NCI-H82 (cell line): ENCODE measurements around the gene PKD2.
A peak's percentile ranks its signal among the peaks of the same experiment; 100 is the strongest.

Source experiments
- DNase-seq: peaks from one replicate; lab custom pipeline; 2025; lab: John Stamatoyannopoulos, UW

Gene PKD2

DNA sequence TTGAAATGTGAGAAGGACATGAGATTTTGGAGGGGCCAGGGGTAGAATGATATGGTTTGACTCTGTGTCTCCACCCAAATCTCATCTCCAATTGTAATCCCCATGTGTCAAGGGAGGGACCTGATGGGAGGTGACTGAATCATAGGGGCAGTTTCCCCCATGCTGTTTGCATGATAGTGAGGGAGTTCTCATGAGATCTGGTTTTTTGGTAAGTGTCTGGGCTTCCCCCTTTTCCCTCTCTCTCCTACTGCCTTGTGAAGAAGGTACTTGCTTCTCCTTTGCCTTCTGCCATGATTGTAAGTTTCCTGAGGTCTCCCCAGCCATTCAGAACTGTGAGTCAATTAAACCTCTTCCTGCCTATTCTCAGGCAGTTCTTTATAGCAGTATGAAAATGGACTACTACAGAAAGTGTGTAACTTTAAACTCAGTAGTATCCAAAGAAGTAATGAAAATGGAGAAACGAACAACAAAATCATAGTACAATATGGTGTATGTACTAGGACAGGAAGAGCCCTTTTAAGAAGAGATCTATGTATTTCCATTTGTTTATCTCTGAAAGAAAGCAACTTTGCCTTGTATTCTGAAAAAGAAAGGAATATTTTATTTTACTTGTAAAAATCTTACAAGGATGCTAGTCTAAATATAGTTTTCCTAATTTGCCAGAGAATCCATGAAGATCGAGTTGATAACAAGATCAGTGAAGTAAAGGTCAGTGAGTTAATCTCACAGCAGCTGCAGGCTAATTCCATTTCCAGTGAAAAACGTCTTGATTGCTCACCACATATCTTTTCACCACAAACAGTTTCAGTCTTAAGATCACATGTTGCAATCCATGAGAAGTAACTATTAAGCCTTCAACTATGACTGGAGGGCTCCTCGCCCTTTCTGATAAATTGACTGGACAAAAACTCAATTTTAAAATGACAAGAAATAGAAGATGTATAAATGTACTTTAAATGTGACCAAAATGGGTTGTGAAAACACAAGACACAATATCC lies 20.5 kb downstream of the PKD2 start:
- peak; percentile 12 for DNase-seq

DNA sequence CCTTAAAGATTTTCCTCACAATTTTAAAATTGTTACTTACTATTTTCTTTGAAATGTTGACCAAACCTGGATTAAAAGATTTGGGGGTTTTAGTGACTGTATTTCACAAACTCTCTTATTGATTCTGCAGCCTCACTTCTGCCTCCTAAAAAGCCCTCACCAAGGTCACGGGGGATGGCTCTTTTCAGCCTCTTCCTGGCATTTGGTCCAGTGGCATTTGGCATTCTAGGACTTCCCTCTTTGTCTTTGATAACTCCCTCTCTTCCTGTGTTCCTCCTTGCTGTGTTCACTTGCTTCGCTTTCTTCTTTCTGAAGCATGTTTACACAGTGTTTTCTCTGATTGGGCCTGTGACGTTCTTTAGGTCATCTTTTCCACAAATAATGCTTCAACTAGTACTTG lies 21.5 kb downstream of the PKD2 start:
- no peak for DNase-seq

GRCh38 chr4:88029556-88029955 lies 22.1 kb downstream of the PKD2 start:
- DNase-seq: peak; percentile 16

DNA sequence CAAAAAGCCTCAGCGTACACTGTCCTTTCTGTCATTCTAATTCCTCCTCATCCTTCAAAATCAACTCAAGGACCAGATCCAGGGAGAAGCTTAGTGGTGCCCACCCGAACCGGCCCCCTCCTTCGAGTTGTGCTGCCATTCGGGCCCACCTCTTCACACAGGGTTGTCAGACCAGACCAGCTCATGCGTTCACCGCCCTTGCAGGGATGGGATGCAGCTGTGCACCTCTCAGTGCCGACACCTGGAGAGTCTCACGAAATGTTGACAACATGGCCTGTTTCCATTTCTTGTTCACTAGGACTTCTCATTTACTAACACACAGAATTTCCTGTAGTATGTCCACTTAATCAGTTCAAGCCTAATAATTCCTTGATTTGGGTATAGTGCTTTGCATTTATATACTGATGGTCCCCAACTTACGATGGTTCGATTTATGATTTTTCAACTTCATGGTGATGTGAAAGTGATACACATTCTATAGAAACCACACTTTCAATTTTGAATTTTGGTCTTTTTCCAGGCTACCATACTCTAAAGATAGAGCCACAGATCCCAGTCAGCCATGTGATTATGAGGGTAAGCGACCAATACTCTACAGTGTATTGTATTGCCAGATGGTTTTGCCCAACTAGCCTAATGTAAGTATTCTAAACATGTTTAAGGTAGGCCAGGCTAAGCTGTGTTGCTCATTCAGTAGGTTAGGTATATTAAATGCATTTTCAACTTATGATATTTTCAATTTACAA lies 23.3 kb downstream of the PKD2 start:
- no peak for DNase-seq

GRCh38 chr4:88033309-88033708 lies 25.9 kb downstream of the PKD2 start:
- peak; percentile 77 for DNase-seq

DNA sequence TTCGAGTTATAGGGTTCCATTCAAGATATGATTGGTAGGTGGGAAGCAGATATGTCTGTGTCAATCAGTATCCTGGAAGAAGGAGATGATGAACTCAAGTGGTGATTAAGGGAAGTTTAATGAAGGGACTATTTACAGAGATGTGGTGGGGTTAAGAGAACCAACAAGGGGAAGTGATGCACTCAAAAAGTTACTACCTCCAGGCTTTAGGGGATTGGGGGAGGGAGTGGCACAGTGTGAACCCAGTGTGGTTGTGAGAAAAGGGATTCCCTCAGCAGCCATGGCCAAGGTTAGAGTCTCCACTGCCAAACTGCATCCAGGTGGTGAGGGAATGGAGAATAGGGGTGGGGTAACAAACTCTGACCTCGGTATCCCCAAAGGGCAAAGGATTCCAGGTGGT lies 27.9 kb downstream of the PKD2 start:
- DNase-seq: no peak

DNA sequence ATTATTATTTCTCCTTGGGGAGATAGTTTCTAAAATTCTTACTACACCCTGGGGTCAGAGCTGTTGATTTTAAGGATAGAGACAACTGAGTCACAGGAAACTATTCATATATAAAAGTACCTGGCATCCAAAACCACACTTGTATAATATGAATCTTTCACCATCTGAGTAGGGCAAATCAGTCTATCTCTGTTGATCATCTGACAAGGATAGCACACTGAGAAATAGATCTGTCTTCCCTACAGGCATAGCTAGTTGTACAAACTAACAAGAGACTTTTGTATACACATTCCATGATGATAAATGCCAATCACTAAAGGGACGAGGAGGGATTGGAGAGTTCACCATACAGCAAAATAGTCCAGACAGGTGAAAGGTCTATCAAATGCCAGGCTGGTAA lies 30.0 kb downstream of the PKD2 start:
- DNase-seq: no peak

- no peak for DNase-seq
Observed at GRCh38 chr4:88037936-88038335, 30.5 kb downstream of the PKD2 start.

DNA sequence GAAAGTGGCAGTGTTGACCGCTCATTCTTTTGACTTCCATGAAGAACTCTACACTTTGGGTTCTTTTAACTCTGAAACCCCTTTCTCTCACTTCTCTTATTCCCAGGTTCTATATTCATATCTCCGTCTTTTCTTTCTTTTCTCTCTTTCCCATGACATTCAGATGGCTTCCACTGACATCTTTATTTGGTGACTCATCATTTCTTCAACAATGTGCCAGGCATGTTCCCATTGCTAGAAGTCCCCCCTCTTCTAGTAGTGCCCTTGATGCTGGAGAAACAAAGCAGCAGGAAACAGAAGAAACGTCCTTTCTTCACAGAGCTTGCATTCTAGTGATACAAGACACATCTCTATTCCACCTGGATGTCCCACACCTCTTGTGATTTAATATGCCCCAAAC lies 33.3 kb downstream of the PKD2 start:
- DNase-seq: no peak

GRCh38 chr4:88041626-88042025 lies 34.2 kb downstream of the PKD2 start:
- DNase-seq: no peak

DNA sequence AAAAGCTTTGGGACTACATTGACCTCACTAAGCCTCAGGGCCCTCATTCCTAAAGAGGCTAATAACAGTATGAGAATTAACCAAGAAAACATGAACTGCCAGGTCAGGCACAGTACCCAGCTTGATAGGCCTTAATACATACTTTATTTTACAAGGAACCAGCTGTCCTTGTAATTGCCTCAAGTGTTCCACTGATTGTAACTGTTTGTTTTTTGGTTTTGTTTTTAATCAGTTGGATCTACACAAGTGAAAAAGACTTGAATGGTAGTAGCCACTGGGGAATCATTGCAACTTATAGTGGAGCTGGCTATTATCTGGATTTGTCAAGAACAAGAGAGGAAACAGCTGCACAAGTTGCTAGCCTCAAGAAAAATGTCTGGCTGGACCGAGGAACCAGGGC lies 35.6 kb downstream of the PKD2 start:
- no peak for DNase-seq

GRCh38 chr4:88043586-88044340 lies 36.3 kb downstream of the PKD2 start:
- DNase-seq: no peak

- DNase-seq: no peak
Observed at GRCh38 chr4:88045021-88045420, 37.6 kb downstream of the PKD2 start.

GRCh38 chr4:88054229-88054628 lies 46.8 kb downstream of the PKD2 start:
- DNase-seq: no peak

DNA sequence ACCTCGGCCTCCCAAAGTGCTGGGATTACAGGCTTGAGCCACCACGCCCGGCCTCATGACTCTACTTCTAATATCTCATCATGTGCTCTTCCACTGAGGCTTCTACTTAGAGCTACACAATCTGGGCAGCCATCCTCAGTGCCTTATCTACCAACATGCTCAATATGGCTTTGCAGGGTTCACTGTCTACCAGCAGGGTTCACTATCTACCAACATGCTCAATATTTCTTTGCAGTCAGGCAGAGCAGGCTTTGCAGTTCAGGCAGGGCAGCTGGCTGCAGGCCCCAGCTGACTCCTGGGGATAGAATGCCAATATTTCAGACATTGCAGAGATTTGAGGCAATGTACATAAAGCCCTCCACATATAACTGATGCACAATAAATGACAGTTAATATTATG lies 47.5 kb downstream of the PKD2 start:
- DNase-seq: peak; percentile 44

- no peak for DNase-seq
Observed at GRCh38 chr4:88058295-88058694, 50.9 kb downstream of the PKD2 start.

DNA sequence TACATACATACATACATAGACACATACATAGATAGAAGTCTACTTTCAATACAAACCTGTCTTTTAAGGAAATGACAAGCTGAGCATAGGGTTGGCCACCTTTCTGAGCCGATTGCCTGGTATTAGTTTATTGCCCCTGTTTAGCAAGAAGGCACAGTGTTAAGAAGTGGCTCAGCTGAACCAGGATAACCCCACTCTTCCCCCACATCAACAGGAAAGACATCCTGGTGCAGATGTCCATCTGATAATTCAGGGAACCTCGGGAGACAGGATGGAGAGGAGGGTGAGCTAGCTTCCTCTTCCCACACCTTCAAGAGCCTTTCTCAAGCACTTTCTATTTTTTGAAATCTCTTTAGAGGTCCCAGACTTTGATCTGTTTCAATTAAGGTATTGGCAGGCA lies 52.3 kb downstream of the PKD2 start:
- DNase-seq: no peak

DNA sequence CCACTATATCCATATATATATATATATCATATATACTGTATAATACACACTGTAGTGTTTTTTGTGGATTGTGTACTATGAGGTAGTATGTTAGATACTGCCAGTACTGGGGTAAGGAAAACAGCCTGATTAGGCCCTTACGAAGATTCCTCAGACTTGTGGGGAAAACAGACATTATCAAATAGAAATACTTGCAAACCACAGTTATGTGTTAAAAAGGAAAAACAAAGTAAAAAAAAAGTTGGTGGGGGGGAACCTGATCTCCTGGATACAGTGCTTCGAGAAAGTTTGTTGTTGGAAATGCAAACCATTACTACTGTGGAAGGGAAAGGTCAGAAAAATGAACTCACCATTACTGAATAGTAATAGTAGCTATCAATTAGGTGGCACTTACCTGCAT lies 53.0 kb downstream of the PKD2 start:
- DNase-seq: no peak

DNA sequence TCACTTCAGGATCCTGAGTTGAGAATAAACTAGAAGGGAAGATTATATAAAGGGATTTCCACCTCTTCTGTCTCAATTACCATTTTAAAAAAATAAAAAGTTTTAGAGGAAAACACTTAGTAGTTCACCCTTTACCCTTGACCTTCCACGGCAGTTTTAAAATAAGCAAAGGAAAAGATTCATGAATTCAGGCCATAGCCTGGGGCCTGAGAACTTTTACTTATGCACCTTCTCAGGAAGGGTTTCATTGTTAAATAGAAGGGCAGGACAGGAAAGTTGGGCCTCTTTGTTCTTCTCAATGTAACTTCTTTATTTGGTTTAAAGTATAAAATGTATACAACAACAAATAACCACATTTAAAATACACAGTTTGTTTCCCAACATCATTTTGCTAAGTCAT lies 54.9 kb downstream of the PKD2 start:
- no peak for DNase-seq

- no peak for DNase-seq
Observed at GRCh38 chr4:88062843-88063242, 55.4 kb downstream of the PKD2 start.

DNA sequence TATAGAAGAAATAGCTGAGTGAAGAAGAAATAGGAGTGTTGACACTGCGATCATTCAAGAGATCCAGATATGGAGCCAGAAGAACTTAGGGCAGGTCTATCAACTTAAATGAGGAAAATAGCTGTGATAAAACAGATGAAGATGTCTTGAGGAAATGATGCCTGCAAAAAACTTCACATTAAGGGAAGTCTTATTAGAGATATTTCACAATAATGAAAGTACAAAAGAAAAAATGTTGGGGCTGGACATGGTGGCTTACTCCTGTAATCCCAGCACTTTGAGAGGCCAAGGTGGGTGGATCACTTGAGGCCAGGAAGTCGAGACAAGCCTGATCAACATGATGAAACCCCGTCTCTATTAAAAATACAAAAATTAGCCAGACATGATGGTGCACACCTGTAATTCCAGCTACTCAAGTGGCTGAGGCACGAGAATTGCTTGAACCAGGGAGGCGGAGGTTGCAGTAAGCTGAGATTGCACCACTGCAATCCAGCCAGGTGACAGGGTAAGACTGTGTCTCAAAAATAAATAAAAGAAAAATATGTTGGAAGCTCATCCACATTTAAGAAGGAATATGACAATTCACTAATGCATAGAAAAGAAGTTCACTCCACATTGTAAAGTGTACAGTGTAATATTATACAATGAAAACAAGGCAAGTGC lies 56.3 kb downstream of the PKD2 start:
- DNase-seq: no peak

DNA sequence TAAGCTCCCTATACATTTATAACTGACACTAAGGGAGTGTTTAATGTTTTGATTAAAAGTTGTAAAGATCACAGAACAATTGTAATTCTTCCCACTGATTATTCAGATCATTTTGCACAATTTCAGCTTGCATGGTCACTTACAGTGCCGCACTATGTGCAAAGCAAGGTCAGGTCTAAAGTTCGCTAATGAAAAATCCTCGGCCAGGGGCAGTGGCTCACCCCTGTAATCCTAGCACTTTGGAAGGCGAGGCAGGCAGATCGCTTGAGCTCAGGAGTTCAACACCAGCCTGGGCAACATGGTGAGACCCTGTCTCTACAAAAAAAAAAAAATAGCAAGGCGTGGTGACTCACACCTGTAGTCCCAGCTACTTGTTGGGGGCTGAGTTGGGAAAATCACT lies 57.0 kb downstream of the PKD2 start:
- no peak for DNase-seq
